Testis (tissue), 3 donors: ENCODE measurements around the gene SLC7A7. TPM values are rescaled to one million over a fixed set of nuclear protein-coding genes. Genes with fewer than 3 reads are reported as not detected.

Source experiments
- DNase-seq: peaks from one replicate; pipeline ENCODE4 v3.0.0-alpha.2; 2019
- H3K27ac ChIP-seq, 2 donors: fragments of 200-600 bp; sonication (generic); one replicate each; pipeline ENCODE4 v1.5.1; 2019
- H3K27me3 ChIP-seq: fragments of 200-600 bp; sonication (generic); one replicate; pipeline ENCODE4 v1.5.1; 2019
- H3K36me3 ChIP-seq: fragments of 200-600 bp; sonication (generic); one replicate; pipeline ENCODE4 v1.5.1; 2017; ENCODE audit warnings: low read depth; ENCODE audit errors: missing control alignments
- H3K4me1 ChIP-seq: fragments of 200-600 bp; sonication (generic); one replicate; pipeline ENCODE4 v1.5.1; 2019
- H3K4me3 ChIP-seq, 2 donors: fragments of 200-600 bp; sonication (generic); one replicate each; pipeline ENCODE4 v1.5.1; 2017 to 2019
- H3K9me3 ChIP-seq: fragments of 200-600 bp; sonication (generic); one replicate; pipeline ENCODE4 v1.5.1; 2017
- CTCF ChIP-seq, 3 experiments: fragments of 450-650 bp in 2 of 3; fragments of 200-600 bp in 1 of 3; sonication (generic) in 1 of 3; IDR thresholded peaks; one replicate each; pipeline ENCODE4 v1.5.1; 2016 to 2019; ENCODE audit warnings: antibody characterized with exemption in 3 of 3, mild to moderate bottlenecking in 2 of 3, moderate library complexity in 1 of 3
- POLR2A ChIP-seq: fragments of 450-650 bp; IDR thresholded peaks from one replicate; pipeline ENCODE4 v1.6.1; 2017; ENCODE audit warnings: antibody characterized with exemption, mild to moderate bottlenecking, moderate library complexity
- WGBS, 2 donors: methylation state at CpG; one replicate each; pipeline ENCODE4 v1.1.5; 2018; 5-methylcytosine and 5-hydroxymethylcytosine counted together
- intact Hi-C: fragments of 100-400 bp; cut with DNase I; formaldehyde crosslinking; loops from one replicate; pipeline ENCODE4 v1.15.1; 2023; ENCODE audit warnings: low total_unique reads
- polyA plus RNA-seq: library from polyadenylated mRNA; stranded (reverse); fragments of 350-450 nt; fragmentation: Illumina TruSeq; extraction: RNeasy Lipid Tissue Mini Kit (QIAGEN cat#74804); gene quantifications from one replicate; pipeline ENCODE4 v1.2.3, GENCODE V29; 2014; ENCODE audit warnings: low read depth, low replicate concordance; ENCODE audit not compliant: insufficient read depth
- total RNA-seq, 2 donors: library from RNA; depleted of rRNA; stranded (reverse); fragments of >200 nt; gene quantifications; one replicate each; pipeline ENCODE4 v1.2.3, GENCODE V29; 2016

Gene SLC7A7
- total and polyA plus RNA-seq, 3 donors from 2014 or later: 22.2 to 77.1 (median 34.7) TPM

GRCh38 chr14:22843123-22843925 lies 28.1 kb upstream of the SLC7A7 start:
- H3K27ac ChIP-seq: no peak overlapping the region
- H3K4me1 ChIP-seq: peaks cover 35% of the 10 kb centered on the region
- 83 to 91% methylated on average over 20 to 21 of the region's 21 CpGs for WGBS, 2 donors
- no peak for DNase-seq
- H3K27me3 ChIP-seq: no peaks in the 10 kb centered on the region
- H3K4me3 ChIP-seq: no peak overlapping the region
- no peaks in the 10 kb centered on the region for H3K36me3 ChIP-seq
- intact Hi-C loops: no loop called here
- TF ChIP-seq CTCF (IDR thresholded peaks at IDR 0.05): no peak
- no peak for TF ChIP-seq POLR2A
- H3K9me3 ChIP-seq: no peaks in the 10 kb centered on the region

- H3K27me3 ChIP-seq: no peaks in the 10 kb centered on the region
- no peak overlapping the region for H3K27ac ChIP-seq
- H3K4me3 ChIP-seq: no peak overlapping the region
- intact Hi-C loops: no loop called here
- peaks cover 29% of the 10 kb centered on the region for H3K4me1 ChIP-seq
- no peak for DNase-seq
- 88 to 89% methylated on average over 23 to 28 of the region's 28 CpGs for whole genome bisulfite sequencing, 2 donors
- H3K36me3 ChIP-seq: no peaks in the 10 kb centered on the region
- no peaks in the 10 kb centered on the region for H3K9me3 ChIP-seq
- TF ChIP-seq CTCF (IDR thresholded peaks at IDR 0.05) (no peak), POLR2A (no peak)
These were observed 27.2 kb upstream of the SLC7A7 start for GRCh38 chr14:22842211-22843122.

- H3K4me1 ChIP-seq: peaks cover 22% of the 10 kb centered on the region
- H3K27ac ChIP-seq: no peak overlapping the region
- WGBS, 2 donors: 89 to 93% methylated on average over 8 of the region's 8 CpGs
- H3K36me3 ChIP-seq: no peaks in the 10 kb centered on the region
- no peaks in the 10 kb centered on the region for H3K27me3 ChIP-seq
- no peak for DNase-seq
- TF ChIP-seq CTCF (IDR thresholded peaks at IDR 0.05) (no peak), POLR2A (no peak)
- intact Hi-C loops: no loop called here
- no peak overlapping the region for H3K4me3 ChIP-seq
- H3K9me3 ChIP-seq: no peaks in the 10 kb centered on the region
These were observed 26.5 kb upstream of the SLC7A7 start for GRCh38 chr14:22841769-22842168.

- Histone ChIP-seq H3K36me3 (no peaks in the 10 kb centered on the region), H3K27ac (no peak overlapping the region), H3K9me3 (no peaks in the 10 kb centered on the region), H3K27me3 (no peaks in the 10 kb centered on the region), H3K4me1 (peaks cover 17% of the 10 kb centered on the region), H3K4me3 (no peak overlapping the region)
- no peak for DNase-seq
- intact Hi-C loops: no loop called here
- TF ChIP-seq CTCF (IDR thresholded peaks at IDR 0.05): no peak
- TF ChIP-seq POLR2A: no peak
- WGBS, 2 donors: 87 to 92% methylated on average over 9 of the region's 9 CpGs
These were observed 26.1 kb upstream of the SLC7A7 start for GRCh38 chr14:22841311-22841710.
